ENCODE measurements around the gene LRRC1.

GRCh38 chr6:53828215-53828614, 33.4 kb downstream of the LRRC1 start:
- TF ChIP-seq CTCF (IDR thresholded peaks at IDR 0.05; ENCODE audit: low read depth, low read length, missing input control) (no peak), TAF1 (conservative IDR thresholded peaks at IDR 0.05) (no peak), FOXA1 (IDR thresholded peaks at IDR 0.05) (no peak), EGR1 (IDR thresholded peaks at IDR 0.05; ENCODE audit: low read depth in 2 of 2) (no peak), MAX (IDR thresholded peaks at IDR 0.05) (no peak), REST (IDR thresholded peaks at IDR 0.05) (no peak), HNF4A (conservative IDR thresholded peaks at IDR 0.05) (no peak), JUND (IDR thresholded peaks at IDR 0.05) (no peak), RAD21 (IDR thresholded peaks at IDR 0.05) (no peak), YY1 (IDR thresholded peaks at IDR 0.05) (no peak), SP1 (IDR thresholded peaks at IDR 0.05) (no peak), HNF4G (IDR thresholded peaks at IDR 0.05) (no peak)

Measured in liver (tissue), 3 donors.